ENCODE measurements around the gene ADAMTS2.

The ADAMTS2 gene

DNA sequence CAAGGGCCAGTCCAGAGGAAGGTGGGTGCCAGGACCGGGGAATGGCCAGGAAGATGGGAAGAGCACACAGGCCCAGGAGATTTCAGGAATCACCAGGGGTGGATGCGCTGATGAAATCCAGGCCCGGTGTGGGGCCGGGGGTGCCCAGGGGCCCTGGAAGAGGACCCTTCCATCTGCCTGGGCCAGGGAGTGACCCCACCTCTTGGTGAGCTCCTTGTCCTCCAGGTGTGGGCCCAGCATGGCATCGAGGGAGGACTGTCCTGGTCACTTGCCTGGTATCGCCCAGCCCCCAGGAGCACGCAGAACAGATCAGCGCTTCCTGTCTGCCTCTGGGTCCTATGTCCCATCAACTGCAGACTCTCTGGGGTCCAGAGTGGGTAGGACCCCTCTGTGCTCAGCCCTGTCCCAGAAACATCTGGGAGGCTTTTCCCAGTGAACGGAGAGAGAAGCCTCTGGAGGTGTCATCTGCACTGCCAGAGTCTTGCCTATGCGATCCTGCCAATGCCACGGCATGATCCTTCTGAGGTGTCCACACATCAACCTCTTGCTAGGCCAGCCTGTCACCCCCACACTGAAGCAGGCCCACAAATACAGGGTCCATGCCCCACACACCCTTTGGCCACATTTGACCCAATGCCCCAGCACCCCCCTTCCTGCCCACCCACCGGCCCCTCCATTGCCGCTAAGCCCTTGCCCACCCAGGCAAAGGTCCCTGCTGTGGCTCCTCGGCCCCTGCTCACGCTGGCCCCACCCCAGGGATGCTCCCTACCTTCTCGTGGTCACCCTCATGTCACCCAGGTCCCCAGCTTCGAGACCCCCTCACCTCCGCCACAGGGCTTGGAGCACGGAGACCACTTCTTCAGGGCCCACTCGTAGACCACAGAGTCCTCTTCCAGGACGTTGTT, 217.9 kb downstream of the ADAMTS2 start:
- DNase-seq (ENCODE audit: low read depth, low spot score), result no peak

DNA sequence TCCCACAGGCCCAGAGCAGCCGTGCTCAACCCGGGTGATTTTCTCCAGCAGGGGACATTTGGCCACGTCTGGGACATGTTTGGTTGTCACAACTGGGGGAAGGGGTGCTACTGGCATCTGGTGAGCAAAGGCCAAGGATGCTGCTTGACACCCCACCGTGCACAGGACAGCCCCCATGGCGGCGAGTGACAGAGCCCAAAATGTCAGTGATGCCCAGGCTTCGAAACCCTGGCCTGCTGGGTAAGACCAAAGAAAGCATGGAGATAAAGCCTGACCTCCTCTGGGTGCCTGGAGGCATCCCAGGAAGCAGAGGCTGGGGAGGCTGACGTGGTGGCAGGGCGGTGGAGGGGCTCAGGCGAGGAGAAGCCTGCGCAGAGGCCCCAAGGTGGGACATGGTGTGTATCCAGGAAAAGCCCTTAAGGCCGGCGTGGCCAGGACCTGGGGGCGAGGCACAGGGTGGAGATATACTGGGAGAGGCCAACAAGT, 218.7 kb downstream of the ADAMTS2 start:
- DNase-seq (ENCODE audit: low read depth, low spot score), result no peak

DNA sequence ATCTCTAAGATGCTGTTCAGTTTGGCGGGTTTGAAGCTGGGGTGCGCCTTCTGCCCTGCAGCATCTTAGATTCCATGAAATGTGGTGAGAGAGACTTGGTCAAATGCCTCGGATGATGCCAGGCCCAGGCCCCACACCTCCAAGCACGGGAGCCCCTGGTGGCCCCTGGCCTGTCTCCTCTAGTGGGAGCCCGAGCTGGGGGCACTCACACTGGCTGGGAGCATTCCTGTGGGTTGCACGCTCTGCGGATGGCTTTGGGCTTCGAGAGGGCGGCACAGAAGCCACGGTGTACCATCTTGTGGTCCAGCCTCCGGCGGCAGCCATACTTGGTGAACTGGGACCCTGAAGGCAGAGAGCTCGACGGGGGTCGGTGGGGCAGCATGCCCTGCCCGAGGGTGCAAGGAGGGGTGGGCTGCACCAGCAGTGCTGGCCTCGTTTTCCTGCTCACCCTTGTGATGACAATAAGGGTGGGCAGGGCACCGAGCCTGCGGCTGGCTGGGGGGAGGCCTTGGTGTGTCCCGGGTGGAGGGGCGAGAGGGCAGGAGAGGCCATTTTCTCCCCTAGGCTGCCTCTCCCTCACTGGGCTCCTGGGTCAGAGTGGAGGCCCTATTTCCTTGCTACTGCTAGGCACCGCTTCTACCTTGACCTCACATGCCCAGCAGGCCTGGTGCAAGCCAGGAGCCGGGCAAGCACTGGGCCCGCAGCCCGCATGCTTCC, 219.3 kb downstream of the ADAMTS2 start:
- no peak for DNase-seq (ENCODE audit: low read depth, low spot score)

DNA sequence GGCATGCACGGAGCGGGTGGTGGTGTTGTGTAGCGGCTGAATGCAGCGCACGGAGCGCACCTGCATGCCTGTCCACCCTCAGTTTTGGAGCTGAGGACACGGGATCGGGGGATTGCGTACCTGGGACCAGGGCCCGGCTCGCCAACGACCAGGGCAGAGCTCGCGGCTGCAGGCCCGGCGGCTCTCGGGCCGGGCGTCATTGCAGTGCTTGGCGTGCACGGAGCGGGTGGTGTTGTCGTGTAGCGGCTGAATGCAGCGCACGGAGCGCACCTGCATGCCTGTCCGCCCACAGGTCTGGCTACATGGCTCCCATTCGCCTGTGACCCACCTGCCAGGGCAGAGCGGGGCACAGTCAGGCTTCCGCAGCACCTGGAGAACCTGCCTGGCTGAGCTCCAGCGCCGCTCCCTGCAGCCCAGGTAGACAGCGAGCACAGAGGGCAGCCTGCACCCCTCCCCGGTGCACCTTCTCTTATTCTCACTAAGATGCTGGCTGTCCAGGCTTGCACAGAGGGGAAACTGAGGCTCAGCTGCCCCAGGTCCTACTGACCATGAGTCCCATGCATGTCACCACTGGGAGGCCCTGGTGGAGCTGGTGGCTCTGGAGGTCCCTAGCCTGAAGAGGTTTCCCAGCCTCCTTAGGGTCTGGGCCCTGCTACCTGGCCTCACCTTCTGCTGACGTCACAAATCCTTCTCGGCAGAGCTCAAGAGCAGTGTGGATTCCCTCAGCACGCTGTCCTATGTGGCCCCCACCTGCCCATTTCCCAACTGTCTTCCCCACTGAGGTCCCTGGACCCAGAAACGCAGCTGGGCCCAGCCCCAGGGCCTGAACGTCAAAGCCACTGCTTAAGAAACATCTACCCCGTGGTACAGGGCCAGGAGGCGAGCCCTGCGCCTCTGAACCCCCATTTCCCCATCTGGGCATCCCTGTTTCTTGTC, 220.1 kb downstream of the ADAMTS2 start:
- DNase-seq (ENCODE audit: low read depth, low spot score), result no peak

DNA sequence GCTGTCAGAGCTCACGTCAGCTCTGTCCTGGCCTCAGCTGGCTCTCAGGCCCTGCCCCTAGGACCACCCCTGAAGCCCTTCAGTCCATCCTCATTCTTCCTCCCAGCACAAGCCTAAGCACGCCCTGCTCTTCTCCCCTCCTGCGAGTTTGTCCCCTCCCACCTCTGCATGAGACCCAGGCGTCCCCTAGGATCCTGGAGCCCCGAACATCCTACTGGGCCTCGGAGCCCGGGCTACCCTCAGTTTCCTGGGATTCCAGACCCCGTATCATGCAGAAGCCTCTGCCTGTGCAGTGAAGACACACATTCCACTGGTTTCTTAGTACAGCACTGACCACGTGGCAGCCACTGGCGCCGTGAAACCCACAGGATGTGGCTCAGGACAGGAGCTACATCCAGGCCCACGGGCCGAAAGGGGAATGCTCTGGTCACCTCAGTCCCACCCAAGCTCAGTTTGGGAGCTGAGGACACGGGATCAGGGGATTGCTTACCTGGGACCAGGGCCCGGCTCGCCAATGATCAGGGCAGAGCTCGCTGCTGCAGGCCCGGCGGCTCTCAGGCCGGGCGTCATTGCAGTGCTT, 220.9 kb downstream of the ADAMTS2 start:
- no peak for DNase-seq (ENCODE audit: low read depth, low spot score)

DNA sequence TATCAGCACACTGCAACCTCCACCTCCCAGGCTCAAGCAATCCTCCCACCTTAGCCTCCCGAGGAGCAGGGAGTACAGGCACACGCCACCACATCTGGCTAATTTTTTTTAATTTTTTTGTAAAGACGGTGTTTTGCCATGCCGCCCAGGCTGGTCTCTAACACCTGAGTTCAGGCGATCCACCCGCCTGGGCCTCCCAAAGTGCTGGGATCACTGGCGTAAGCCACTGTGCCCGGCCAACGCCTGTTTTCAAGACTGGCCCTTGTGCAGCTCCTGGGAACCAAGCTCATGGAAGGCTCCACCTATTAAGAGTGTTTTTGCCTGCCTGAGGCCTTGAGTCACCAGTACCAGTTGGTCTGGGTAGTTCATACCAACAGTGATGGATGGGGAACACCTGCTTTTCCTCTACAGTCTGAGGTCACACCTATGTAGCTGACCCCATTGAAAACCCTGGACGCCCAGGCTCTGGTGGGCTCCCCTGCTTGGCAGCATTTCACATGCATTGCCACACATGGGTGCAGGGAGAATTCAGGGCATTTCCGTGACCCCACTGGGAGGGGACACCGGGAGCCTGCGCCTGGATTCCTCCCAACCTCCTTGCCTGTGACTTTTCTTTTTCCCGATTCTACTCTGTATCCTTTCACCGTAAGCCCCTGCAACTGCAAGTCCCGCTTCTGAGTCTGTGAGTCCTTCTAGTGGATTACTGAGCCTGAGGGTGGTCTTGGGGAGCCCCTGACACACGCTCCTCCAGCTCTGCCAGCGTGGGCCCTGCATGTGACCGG, 221.6 kb downstream of the ADAMTS2 start:
- no peak for DNase-seq (ENCODE audit: low read depth, low spot score)

DNA sequence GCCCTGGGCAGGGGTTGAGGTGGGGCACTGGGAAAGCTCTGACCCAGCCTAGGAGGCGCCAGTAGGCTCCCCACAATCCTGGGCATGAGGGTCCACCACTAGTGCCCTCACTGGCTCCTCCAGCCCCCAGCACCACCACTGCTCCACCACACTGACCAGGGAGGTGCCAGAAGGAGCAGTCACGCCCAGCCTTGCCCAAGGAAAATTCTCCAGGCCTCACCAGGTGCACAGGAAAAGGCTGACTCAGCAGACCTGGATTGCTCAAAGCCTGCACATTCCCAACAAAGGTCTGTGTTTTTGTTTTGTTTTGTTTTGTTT, 222.2 kb downstream of the ADAMTS2 start:
- no peak for DNase-seq (ENCODE audit: low read depth, low spot score)

DNA sequence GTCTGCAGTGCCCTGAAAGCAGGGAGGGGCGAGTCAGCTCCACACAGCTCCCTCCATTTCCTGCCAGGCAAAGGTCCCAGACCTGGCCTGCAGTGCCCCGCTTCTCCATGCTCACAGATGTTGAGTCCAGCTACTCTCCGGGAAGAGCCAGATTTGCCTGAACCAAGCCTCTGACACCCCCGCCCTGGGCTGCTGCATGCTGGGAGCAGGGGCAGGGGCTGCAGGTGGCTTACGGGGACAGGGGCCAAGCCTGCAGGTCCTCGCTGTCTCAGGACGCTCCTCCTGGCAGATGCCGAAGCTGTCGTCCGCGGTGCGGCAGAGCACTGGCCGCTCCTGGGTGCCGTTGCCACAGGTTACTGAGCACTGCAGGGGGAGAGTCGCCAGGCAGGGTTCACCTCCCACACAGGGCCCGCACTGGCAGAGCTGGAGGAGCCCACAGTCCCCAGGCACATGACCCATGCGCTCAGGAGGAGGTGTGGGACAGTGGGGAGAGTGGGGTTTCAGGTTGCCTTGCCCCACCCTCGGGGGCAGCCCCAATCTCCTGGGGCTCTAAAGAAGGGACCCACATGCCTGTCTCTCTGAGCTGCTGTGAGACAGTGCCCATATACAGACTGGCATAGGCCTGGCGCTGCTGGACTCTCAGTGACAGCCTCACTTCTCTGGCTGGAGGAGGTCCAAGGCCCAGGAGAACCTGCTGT, 222.7 kb downstream of the ADAMTS2 start:
- DNase-seq (ENCODE audit: low read depth, low spot score), result no peak

DNA sequence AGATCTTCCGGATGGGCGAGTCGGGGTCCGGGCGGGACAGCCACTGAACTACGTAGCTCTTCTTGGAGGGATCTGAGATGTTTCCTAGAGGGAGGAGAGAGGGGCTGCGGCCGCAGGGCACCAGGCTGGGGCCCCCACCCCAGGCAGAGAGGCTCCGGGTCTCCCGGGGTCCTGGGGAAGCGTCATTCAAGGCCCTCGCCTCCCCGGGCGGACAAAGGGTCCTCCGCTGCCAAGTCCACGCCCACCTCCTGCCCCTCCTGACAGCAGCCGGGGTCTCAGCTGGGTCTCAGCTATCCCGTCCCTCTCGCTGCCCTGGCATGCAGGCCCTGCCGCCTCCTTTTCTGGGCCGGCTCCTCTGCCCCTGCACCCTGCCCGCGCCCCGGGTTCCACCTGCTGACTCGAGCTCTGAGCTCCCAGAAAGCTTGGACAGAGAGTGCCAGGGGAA, 223.6 kb downstream of the ADAMTS2 start:
- no peak for DNase-seq (ENCODE audit: low read depth, low spot score)

DNA sequence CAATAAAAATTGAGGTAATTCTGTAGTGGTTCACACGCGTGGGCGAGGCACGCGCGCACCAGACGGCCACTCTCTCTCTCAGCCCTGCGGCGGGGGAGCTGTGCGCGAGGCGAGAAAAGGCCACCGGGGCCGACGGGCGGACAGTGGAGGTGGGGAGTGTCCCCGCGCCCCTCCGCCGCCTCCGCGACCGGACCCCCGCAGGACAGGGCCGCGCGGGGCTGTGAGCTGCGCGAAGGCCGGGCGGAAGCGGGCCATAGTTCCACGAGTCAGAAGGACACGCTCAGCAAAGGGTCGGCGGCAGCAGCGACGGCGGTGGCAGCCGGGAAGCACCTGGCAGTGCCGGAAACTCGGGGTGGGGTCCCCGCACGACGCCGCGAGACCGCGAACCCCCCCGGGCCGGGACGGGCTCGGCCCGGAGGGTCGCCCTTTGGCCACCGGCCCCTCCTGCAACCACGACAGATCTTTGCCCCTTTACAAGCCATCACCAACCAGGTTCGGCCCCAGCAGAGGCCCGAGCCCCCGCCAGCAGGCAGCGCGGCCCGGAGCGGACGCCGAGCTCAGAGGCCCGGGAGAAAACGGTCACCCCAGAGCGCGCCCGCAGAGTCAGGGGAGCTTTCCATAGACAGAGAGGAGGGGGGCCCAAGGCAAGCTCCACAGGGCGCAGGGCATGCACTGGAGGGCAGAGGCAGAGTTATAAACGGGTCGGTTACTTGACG, 224.2 kb downstream of the ADAMTS2 start:
- no peak for DNase-seq (ENCODE audit: low read depth, low spot score)

DNA sequence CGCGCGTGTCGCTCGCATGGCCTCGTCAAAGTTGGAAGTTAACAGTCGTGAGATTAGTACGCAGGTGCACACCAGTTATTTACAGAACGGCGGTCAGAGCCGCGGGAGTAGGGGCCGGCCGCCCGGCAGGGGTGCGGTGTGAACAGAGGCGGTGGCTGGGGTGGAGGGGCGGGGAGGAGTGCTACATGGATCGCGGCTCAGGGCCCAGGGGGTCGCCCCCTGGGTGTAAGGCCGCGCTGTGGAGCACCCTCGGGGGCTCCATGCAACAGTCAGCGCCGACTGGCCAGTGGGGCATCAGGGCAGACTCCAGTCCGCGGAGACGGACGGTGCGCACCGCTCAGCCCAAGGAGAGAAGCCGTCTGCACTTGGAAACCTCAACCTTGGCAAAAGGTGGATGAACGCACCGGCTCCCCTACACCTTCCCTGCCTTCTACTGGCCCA, 224.8 kb downstream of the ADAMTS2 start:
- no peak for DNase-seq (ENCODE audit: low read depth, low spot score)

DNA sequence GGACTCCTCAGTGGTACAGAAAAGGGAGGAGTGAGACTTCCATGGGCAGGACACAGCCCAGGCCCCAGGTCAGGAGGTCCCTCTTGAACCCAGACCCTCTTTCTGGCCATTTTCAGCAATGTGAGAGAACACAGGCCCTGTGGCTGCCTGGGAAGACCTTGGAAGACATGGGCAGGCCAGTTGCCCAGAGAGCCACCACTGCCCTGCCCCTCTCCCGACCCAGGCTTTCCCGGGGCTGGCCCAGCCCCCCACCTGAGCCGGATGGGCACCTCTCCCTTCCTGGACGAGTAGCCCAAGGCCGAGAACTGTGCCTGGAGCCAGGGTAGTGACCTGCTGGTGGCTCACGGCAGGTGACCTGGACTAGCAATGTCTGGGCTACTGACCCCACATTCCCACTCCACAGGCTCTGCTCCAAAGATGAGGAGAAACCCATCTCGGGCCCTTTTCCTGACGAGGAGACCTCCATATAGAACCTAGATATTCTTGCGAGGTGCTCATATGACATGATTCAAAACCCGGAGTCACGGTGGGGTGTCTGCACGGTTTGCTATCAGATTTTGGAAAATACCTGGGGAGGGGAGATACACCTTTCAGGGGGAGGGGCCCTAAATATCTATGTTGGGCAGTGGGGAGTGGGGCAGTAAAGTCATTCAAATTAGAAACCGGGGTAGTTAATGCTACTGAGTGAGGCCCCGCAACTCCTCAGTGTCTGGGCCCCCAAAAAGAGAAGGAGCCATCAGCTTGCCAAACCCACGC, 225.7 kb downstream of the ADAMTS2 start:
- no peak for DNase-seq (ENCODE audit: low read depth, low spot score)

DNA sequence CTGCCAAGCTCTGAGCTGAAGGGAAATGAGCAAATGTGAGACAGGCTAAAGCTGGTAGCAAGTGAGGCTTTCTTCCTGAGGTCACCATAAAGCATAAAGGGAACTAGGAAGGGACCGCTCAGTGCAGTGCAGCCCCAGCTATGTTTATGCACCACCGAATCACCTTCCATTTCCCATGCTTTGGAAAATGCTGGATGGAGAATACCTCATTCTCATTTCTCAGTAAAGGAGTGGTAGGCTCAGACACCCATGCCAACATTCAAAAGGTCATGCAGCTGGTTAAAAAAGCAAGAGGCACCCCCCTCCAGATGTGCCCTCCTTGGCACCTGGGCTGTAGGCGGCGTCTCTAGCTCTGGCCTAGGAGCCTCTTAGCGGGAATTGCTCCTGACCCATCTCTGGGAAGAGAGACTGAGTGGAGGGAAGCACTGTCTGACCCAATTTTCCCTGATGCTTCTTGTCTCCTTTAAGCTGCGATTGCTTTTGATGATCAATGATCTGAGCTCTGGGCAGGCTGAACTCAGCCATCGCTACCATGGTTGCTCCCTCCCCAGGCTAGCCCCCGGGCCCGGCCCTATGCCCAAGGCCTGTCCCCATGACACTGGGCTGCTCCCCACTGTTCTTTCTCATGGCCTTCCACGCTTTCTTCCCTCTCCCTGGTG, 226.4 kb downstream of the ADAMTS2 start:
- DNase-seq (ENCODE audit: low read depth, low spot score), result no peak

DNA sequence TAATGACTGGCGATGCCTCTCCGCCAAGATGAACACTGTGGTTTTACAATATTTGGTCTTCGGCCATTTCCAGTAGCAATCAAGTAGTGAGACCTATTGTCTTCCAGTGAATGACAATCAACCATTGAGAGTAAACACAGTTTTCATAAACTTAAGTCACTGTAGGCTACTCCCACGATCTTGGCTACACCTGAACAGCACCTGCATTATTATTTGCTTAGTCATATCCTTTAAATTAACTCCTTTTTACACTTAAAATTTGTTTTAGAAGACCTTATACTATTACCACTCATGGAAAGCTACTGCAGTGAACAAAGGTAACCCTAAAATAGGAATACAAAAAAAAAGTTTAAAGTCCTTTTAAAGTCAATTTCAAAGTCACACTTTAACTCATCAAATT, 226.9 kb downstream of the ADAMTS2 start:
- no peak for DNase-seq (ENCODE audit: low read depth, low spot score)

DNA sequence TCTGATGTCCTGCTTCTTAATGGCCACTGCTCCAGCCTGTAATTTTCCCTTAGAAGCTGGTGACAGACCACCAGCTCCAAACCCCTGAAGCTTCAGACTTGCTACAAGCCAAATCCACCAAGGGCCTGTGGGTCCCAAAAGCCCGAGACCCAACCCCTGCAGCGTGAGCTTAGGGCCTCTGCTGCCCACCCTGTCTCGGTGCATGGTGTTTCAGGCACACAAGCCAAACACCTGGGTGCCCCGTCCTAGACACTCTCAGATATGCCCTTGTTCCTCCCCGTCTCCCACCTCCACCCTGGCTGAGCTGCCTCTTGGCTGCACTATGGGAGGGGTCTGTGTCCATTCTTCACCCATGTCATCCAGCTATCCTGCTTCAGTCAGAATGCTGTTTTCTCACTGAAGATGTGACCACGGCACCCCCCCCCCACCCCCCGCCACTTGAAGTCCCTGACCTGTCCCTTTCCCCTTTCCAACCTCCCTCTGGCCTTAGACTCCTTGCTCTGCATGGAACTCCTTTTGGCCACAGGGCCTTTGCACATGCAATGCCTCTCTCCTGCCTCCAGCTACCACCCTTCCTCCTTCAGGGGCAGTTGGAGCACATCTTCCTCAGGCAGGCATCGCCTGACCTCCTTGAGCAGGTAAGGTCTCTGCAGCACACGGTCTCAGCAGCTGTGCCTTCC, 229.3 kb downstream of the ADAMTS2 start:
- DNase-seq (ENCODE audit: low read depth, low spot score), result no peak

DNA sequence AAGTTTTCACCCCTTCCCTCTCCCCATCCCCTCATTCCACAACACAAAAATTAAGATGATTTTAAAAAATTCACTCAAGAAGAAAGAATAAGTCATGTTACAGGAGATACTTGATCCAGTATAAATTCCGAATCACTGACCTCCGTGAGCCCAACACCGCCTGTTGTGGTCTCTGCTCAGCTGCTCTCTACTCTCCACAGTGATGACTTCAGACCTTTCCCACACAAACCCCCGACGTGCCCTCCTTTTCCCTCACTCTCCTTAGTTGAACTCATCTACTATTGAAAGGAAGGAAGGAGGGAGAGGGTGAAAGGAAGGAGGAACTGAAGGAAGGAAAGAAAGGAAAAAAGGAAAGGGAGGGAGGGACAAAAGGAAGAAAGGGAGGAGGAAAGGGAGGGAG, 230.0 kb downstream of the ADAMTS2 start:
- DNase-seq (ENCODE audit: low read depth, low spot score), result no peak

DNA sequence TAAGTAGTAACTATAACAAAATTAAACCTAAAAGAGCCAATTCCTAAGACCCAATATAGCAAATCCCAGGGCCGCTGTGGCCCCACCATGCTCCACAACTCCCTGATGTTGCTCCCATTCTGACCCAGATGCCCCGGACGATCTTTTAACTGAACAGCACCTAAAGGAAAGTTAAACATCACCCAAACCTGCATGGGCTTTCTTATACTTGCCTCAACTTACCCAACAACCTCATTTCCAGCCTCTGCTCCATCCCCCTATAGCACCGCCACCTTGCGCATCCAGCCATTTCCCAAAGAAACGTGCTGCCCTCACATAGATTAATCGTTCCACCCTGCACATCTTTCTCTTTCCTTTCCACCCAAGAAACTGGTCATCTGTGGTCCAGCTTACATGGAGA, 230.5 kb downstream of the ADAMTS2 start:
- no peak for DNase-seq (ENCODE audit: low read depth, low spot score)
